AG04450 (cell line): ENCODE measurements around the gene CDH13. TPM values are rescaled to one million over a fixed set of nuclear protein-coding genes. Genes with fewer than 3 reads are reported as not detected.

Source experiments
- CTCF ChIA-PET: fragments of 300-600, 350-600 bp; formaldehyde crosslinking; extraction: SDS; loops from one replicate; lab custom pipeline; 2022; ENCODE audit warnings: antibody characterized with exemption, inconsistent platforms; lab: Charles Lee
- POLR2A ChIA-PET: fragments of 350-600 bp; formaldehyde crosslinking; extraction: SDS; loops from one replicate; lab custom pipeline; 2021; ENCODE audit warnings: antibody characterized with exemption, inconsistent platforms; lab: Yijun Ruan, JAX
- DNase-seq: peaks from one replicate; pipeline ENCODE4 v3.0.0-alpha.2; 2011; ENCODE audit warnings: low read depth, low spot score
- H3K27ac ChIP-seq: one replicate; pipeline ENCODE4 v1.5.1; 2012; ENCODE audit warnings: low read depth, low read length, control low read depth
- H3K27me3 ChIP-seq: one replicate; pipeline ENCODE4 v1.6.0; 2012; ENCODE audit warnings: low read length; ENCODE audit not compliant: control insufficient read depth, insufficient read depth
- H3K4me3 ChIP-seq: 2 replicates; pipeline ENCODE4 v1.5.1; 2011; ENCODE audit warnings: mild to moderate bottlenecking, low read depth, low read length, control low read depth
- H3K9me3 ChIP-seq: 2 replicates; pipeline ENCODE4 v1.5.1; 2012; ENCODE audit warnings: low read length; ENCODE audit not compliant: control insufficient read depth, insufficient read depth
- CTCF ChIP-seq: IDR thresholded peaks from 2 replicates; pipeline ENCODE4 v1.5.1; 2011; ENCODE audit warnings: low read depth, low read length, control low read depth, inconsistent platforms
- polyA plus RNA-seq: library from polyadenylated mRNA; depleted of rRNA; stranded (reverse); fragments of >200 nt; gene quantifications from 2 replicates; pipeline ENCODE4 v1.2.3, GENCODE V29; 2011

The CDH13 gene
- polyA plus RNA-seq, 1 experiment = 55.0 TPM

- no peak for TF ChIP-seq CTCF
- ChIA-PET CTCF (no interaction called here), POLR2A (no interaction called here)
- DNase-seq = no peak
- Histone ChIP-seq H3K9me3 (no peaks in the 10 kb centered on the region), H3K27ac (no peak overlapping the region), H3K27me3 (no peaks in the 10 kb centered on the region), H3K4me3 (no peak overlapping the region)
These were observed 140.4 kb downstream of the CDH13 start for GRCh38 chr16:82767198-82767597.

DNA sequence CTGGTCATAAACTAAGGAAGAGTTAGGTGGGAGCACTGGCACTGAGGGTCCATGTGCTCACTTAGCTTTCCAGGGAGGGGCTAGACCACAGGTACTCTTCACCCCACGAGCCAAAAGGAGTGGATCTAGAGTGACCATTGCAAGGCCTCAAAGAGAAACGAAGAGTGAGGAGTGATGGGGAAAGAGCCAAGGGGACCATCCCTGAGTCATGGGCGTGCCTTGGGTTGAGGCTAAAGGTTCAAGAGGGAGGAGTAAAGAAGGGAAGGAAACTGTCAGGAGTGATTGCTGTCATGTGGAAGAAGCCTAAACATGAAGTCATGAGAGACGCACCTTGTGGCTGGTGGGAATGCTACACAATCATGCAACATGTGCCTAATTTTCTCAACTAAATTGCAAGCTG, 141.0 kb downstream of the CDH13 start:
- no peaks in the 10 kb centered on the region for H3K27me3 ChIP-seq
- H3K27ac ChIP-seq = no peak overlapping the region
- TF ChIP-seq CTCF = no peak
- POLR2A ChIA-PET = no interaction called here
- CTCF ChIA-PET = no interaction called here
- no peak overlapping the region for H3K4me3 ChIP-seq
- no peak for DNase-seq
- H3K9me3 ChIP-seq = no peaks in the 10 kb centered on the region

DNA sequence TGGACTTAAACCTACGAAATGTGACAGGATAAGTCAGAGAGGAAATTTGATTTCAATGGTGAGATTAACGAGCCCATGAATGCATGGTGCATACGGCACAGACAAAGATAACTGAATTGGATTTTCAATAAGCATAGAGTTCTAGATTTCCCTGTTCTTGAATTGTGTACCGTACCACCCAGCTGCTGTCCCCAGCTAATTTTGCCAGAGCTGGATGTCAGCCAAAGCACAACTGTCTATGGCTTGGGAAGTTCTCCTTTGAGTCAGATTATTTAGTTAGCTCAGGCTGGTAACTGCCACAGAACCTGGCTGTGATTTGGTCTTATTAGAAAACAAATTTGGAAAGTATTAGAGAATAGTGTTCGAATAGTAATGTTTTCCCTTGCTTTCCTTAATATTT, 143.1 kb downstream of the CDH13 start:
- no peak for TF ChIP-seq CTCF
- H3K9me3 ChIP-seq = no peaks in the 10 kb centered on the region
- CTCF ChIA-PET = no interaction called here
- H3K27ac ChIP-seq = no peak overlapping the region
- no peaks in the 10 kb centered on the region for H3K27me3 ChIP-seq
- no peak for DNase-seq
- no peak overlapping the region for H3K4me3 ChIP-seq
- POLR2A ChIA-PET = no interaction called here

- DNase-seq = no peak
These were observed 145.4 kb downstream of the CDH13 start for GRCh38 chr16:82772215-82772614.

GRCh38 chr16:82773018-82773417, 146.2 kb downstream of the CDH13 start:
- no peak for TF ChIP-seq CTCF
- Histone ChIP-seq H3K27ac (no peak overlapping the region), H3K9me3 (no peaks in the 10 kb centered on the region), H3K27me3 (no peaks in the 10 kb centered on the region), H3K4me3 (no peak overlapping the region)
- CTCF ChIA-PET = interaction anchor here (1.1 kb wide), 1 partner anchor 133 kb away, joined by 3 read pairs; no protein-coding TSS in a partner anchor
- POLR2A ChIA-PET = no interaction called here
- DNase-seq = no peak

More at GRCh38 chr16:82772215-82772614, 145.4 kb downstream of the CDH13 start:
- Histone ChIP-seq H3K4me3 (no peak overlapping the region), H3K9me3 (no peaks in the 10 kb centered on the region), H3K27ac (no peak overlapping the region), H3K27me3 (no peaks in the 10 kb centered on the region)
- no peak for TF ChIP-seq CTCF
- ChIA-PET CTCF (interaction anchor here (1.1 kb wide), 1 partner anchor 133 kb away, joined by 3 read pairs; no protein-coding TSS in a partner anchor), POLR2A (no interaction called here)
